ENCODE measurements around the gene RBM34. TPM values are rescaled to one million over a fixed set of nuclear protein-coding genes. Genes with fewer than 3 reads are reported as not detected.
"Not testable (repeated sequence)": the region's sequence is repeated elsewhere in the genome, so short reads cannot be mapped to it uniquely, and the experiment has no call there.

The RBM34 gene
- polyA plus RNA-seq, 3 donors = 74.8 to 85.1 (median 75.9) TPM

DNA sequence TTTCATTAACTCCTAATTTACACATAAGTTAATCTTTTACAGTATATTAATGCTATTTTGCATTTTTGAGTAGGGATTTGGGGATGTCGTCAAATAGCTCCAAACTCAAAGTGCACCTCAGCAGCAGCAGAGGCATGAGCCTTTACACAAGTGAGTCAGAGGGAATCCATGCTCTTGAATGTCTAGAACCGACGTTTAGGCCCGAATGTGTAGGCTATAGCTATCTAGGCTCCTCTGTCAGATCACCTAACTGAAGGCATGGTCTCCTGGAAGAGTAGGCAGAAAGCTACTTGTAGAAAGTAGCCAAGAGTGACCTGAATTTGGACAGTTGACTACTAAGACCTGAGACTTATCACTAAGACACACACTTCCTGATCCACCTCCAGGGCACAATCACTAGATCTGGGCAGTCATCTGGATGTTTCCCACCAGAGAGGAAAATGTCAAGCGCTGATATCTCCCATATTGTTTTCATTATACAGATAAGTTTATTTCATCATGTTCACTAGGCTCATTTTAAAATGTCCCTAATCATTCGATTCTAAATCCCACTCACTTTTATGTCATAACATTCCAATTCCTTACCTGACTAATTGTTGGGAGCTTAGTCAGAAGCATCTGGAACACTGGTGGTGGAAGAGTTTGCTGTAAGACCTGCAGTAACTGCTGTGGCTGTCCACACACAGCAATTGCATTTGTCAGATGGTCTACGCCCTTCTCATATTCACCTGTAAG is 47.7 kb downstream of the RBM34 start:
- DNase-seq (ENCODE audit: low read depth in 3 of 3, low spot score in 2 of 3) = no peak

DNA sequence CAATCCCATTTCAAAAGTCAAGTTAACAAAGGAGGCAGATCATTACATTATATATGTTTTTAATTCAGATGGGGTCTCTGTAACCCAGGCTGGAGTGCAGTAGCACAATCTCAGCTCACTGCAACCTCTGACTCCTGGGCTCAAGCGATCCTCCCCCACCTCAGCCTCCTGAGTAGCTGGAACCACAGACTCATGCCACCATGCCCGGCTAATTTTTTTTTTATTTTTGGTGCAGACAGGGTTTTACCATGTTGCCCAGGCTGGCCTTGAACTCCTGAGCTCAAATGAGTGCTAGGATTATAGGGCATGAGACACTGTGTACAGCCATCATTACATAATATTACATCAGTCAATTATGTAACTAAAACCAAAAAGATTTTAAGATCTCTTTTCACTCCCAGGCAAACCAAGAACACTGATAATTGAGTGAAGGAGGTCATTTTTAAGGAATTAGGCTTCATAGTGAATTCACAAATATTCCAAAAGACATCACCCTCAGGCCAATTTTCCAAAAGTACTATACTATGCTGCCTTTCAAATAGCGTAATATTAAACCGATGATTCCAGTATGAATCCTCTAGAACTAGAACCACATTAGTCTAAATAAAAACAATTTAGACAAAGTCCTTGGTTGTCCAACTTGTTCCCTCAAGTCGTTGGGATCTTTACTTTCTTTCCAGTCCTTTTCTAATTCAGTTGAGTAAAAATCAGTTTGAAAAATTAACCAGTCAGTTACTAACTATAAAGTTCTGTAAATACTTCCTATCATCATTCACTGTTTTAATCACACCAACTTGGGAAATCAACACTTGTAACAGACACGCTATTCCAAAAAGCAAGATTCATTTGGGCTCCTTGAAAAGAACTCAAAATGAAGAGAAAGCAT is 48.5 kb downstream of the RBM34 start:
- no peak for DNase-seq (ENCODE audit: low read depth in 3 of 3, low spot score in 2 of 3)

- no peak for DNase-seq (ENCODE audit: low read depth in 3 of 3, low spot score in 2 of 3)
Observed at GRCh38 chr1:235111107-235111506, 49.9 kb downstream of the RBM34 start.

DNA sequence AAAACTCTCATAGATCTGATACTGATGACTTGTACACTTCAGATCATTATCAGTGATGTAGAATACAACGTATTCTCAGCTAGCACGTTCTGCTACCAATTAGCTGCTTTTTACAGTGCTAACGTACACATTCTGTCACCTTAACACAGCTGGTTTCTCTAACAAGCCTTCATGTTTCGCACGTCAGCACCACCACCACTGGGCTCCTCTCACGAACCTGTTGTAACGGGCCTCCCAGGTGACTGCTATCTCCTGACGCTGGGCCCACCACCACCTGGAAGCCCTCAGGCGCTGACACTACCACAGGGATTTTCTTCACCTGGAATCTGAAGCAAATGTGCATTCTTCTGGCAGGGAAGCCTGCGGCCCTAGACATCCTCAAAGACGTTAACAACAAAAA is 52.2 kb downstream of the RBM34 start:
- no peak for DNase-seq (ENCODE audit: low read depth in 3 of 3, low spot score in 2 of 3)

- no peak for DNase-seq (ENCODE audit: low read depth in 3 of 3, low spot score in 2 of 3)
Observed at GRCh38 chr1:235108185-235108593, 52.9 kb downstream of the RBM34 start.

DNA sequence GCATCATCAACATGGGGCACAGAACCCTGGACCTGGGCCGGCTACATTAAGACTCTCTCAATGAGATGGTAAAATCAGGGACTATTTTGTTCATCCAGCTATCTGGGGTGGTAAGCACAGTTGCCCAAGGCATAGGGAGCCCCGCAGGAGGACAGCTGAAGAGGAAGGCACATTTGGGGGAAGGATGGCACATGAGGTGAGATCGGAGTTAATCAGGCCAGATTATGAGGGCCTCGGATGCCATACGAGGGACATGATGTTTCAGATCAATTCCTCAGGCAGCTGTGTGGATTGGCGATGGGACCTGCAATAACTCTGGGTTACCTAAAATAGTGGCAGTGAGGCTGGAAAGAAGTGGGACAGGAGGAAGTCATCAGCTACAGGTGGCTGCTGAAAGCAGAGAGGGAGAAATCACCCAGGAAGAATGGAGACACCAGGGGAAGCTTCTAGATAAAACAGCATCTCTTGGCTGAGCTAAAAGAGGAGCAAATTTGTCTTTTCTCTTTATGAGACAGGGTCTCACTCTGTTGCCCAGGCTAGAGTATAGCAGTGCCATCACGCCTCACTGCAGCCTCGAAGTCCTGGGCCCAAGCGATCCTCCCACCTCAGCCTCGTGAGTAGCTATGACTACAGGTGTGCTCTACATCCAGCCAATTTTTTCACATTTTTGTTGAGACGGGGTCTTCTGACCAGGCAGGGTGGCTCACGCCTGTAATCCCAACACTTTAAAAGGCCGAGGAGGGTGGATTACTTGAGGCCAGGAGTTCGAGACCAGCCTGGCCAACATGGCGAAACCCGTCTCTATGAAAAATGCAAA is 53.5 kb downstream of the RBM34 start:
- no peak for DNase-seq (ENCODE audit: low read depth in 3 of 3, low spot score in 2 of 3)

GRCh38 chr1:235106457-235106856 is 54.6 kb downstream of the RBM34 start:
- DNase-seq (ENCODE audit: low read depth in 3 of 3, low spot score in 2 of 3) = no peak

- DNase-seq (ENCODE audit: low read depth in 3 of 3, low spot score in 2 of 3) = no peak
Observed at GRCh38 chr1:235105051-235106043, 55.7 kb downstream of the RBM34 start.

- DNase-seq (ENCODE audit: low read depth in 3 of 3, low spot score in 2 of 3) = no peak
Observed at GRCh38 chr1:235102993-235103411, 58.0 kb downstream of the RBM34 start.

DNA sequence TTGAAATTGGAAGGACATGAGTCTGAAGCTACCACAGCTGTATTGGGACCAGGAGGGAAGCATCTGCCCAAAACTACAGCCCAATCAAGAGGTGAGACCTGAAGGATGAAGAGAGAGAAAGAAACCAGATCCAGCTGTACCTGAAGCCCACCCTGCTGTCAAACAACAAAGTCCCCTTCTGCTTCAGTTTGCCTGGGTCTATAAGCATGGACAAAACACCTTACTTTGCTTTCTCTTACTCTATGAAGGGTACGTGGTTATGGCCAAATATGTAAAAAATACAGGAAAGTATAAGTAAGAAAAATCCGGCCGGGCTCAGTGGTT is 58.8 kb downstream of the RBM34 start:
- no peak for DNase-seq (ENCODE audit: low read depth in 3 of 3, low spot score in 2 of 3)

- no peak for DNase-seq (ENCODE audit: low read depth in 3 of 3, low spot score in 2 of 3)
Observed at GRCh38 chr1:235101558-235102258, 59.3 kb downstream of the RBM34 start.

GRCh38 chr1:235100194-235100772 is 60.8 kb downstream of the RBM34 start:
- no peak for DNase-seq (ENCODE audit: low read depth in 3 of 3, low spot score in 2 of 3)

GRCh38 chr1:235098991-235099390 is 62.1 kb downstream of the RBM34 start:
- no peak for DNase-seq (ENCODE audit: low read depth in 3 of 3, low spot score in 2 of 3)

GRCh38 chr1:235098547-235098946 is 62.5 kb downstream of the RBM34 start:
- no peak for DNase-seq (ENCODE audit: low read depth in 3 of 3, low spot score in 2 of 3)

DNA sequence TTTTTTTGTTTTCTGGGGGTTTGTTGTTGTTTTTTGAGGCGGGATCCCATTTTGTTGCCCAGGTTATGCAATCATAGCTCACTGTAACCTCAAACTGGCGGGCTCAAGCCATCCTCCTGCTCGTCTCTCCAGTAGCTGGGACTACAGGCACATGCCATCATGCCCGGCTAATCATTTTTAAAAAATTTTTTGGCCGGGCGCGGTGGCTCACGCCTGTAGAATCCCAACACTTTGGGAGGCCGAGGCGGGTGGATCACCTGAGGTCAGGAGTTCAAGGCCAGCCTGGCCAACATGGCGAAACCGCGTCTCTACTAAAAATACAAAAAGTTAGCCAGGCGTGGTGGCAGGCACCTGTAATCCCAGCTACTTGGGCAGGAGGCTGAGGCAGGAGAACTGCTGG is 63.5 kb downstream of the RBM34 start:
- not testable (repeated sequence) for DNase-seq (ENCODE audit: low read depth in 3 of 3, low spot score in 2 of 3)

GRCh38 chr1:235095938-235096562 is 65.0 kb downstream of the RBM34 start:
- DNase-seq (ENCODE audit: low read depth in 3 of 3, low spot score in 2 of 3) = no peak

DNA sequence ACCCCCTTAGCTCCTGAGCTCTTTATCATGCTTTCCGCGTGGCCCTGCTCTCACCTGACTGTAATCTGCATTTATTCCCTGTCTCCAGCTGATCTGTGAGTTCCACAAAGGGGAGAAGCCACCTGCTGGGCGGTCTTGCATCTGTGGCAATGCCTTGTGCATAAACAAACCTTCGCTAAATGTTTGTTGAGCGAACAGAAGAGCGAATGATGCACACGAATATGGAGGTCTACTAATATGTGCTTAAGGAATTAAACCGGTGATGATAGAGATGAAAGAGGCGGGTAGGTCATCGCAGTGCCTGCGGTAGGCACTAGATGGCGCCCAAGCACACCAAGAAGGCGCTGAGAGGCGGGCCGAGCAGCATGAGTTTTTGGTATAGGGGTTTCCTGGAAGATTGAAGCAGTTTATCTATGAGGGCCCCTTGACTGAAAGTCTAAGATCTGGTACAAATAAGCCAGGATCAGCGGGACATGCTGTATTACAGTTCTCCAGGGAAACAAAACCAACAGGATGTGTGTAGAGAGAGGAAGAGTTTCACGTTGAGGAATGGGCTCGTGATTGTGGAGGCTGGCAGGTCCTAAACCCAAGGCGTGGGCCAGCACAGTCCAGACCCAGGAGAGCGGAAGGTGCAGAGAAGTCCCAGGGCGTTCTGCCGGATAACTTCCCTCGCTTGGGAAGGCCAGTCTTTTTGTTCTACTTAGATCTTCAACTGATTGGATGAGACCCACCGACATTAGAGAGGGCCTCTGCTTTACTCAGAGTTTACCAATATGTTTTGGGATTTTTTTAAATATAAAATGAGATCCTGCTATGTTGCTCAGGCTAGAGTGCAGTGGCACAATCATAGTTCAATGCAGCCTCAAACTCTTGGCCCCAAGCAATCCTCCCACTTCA is 67.1 kb downstream of the RBM34 start:
- no peak for DNase-seq (ENCODE audit: low read depth in 3 of 3, low spot score in 2 of 3)

Data from right renal cortex interstitium (tissue), 3 donors.